ENCODE measurements around the gene ZNHIT2. TPM values are rescaled to one million over a fixed set of nuclear protein-coding genes. Genes with fewer than 3 reads are reported as not detected.

Gene ZNHIT2
- total and polyA plus RNA-seq, 10 of the 15 experiments (the other 5 are each of a cell fraction or from before 2014, with no cell fraction given), result 0.24 to 20.4 (median 15.5) TPM; not detected in 1

- TSS peak; percentile 83 for BruUV-seq (replicated peaks)
- H3K27ac ChIP-seq (ENCODE audit: control insufficient read depth, insufficient read depth), result peak within 1 kb of the TSS; percentile 80
- ChIA-PET SMC1A (ENCODE audit: uncharacterized antibody, unreplicated experiment) (interaction anchor here (0.8 to 3.5 kb wide), 10 partner anchors 9 to 318 kb away, joined by 3 to 15 read pairs (median 6); partner anchors contain the start of genes ARL2, BATF2, CAPN1 and SNX15), RAD21 (ENCODE audit: unreplicated experiment) (interaction anchor here (0.7 to 3.3 kb wide), 13 partner anchors 9 to 343 kb away, joined by 3 to 34 read pairs (median 4); partner anchors contain the start of genes ARL2, CAPN1, SAC3D1 and SF1), POLR2A (interaction anchor here (0.5 to 3.1 kb wide), 25 partner anchors 9 to 806 kb away, joined by 3 to 31 read pairs (median 4); partner anchors contain the start of genes ARL2, CAPN1, CDC42BPG and DPF2), CTCF (interaction anchor here (0.5 to 3.1 kb wide), 21 partner anchors 9 to 334 kb away, joined by 3 to 40 read pairs (median 3); partner anchors contain the start of genes ARL2, CAPN1, POLA2 and SYVN1)
- intact Hi-C loops (cut with micrococcal nuclease; ENCODE audit: unreplicated experiment) (no loop called here), in situ Hi-C loops (cut with MboI) (no loop called here)
- peak; percentile 99 for FAIRE-seq
- peaks cover 17% of the 10 kb centered on the region for H3K4me1 ChIP-seq (ENCODE audit: control insufficient read depth, insufficient read depth, low read length)
- no peaks in the 10 kb centered on the region for H4K20me1 ChIP-seq (ENCODE audit: control insufficient read depth, insufficient read depth)
- no peaks in the 10 kb centered on the region for H3K9me3 ChIP-seq (replicated peaks; ENCODE audit: control insufficient read depth, insufficient read depth, low read length)
- under 1% methylated on average over 64 of the region's 64 CpGs for WGBS (ENCODE audit: insufficient coverage, insufficient replicate concordance, low lambda C conversion rate, missing lambda C conversion rate)
- peak within 1 kb of the TSS; percentile 97 for H3K9ac ChIP-seq (ENCODE audit: control insufficient read depth, insufficient read depth, low read length)
- H3K4me3 ChIP-seq, result peak within 1 kb of the TSS; percentile 85
- peak within 1 kb of the TSS; percentile 79 for H3K4me2 ChIP-seq (ENCODE audit: control insufficient read depth, insufficient read depth)
- peaks cover 15 to 38% of the 10 kb centered on the region in 2 experiments for H3K36me3 ChIP-seq (ENCODE audit: control insufficient read depth in 2 of 2, insufficient read depth in 2 of 2, low read length in 1 of 2)
- no peaks in the 10 kb centered on the region for H3K27me3 ChIP-seq (replicated peaks in 1 of 2; ENCODE audit: control insufficient read depth in 2 of 2, insufficient read depth in 2 of 2, low read length in 1 of 2)
- DNase-seq (ENCODE audit: low read depth, low spot score), result peak; percentile 95
- H2AFZ ChIP-seq (ENCODE audit: control insufficient read depth, low read depth, low read length), result peak within 1 kb of the TSS; percentile 74
- ATAC-seq, result peak; percentile 90
- peaks cover 43% of the 10 kb centered on the region for H3K79me2 ChIP-seq (ENCODE audit: control insufficient read depth, insufficient read depth, low read length)
- TF ChIP-seq RELB (IDR thresholded peaks at IDR 0.05; ENCODE audit: low read depth), result peak; percentile 91
- TF ChIP-seq HCFC1 (IDR thresholded peaks at IDR 0.05; ENCODE audit: low read length), result peak; percentile 75
- TF ChIP-seq KDM1A (IDR thresholded peaks at IDR 0.05; ENCODE audit: borderline replicate concordance), result no peak
- peak; percentile 44; the same call in 1 of the 2 replicates for TF ChIP-seq ZBTB40 (IDR thresholded peaks at IDR 0.05; ENCODE audit: borderline replicate concordance)
- peak in 1 of 2 experiments; percentile 48; a peak in 1 of 3 replicates for TF ChIP-seq EGR1 (IDR thresholded peaks at IDR 0.05; ENCODE audit: borderline replicate concordance in 1 of 2, low read depth in 2 of 2, low read length in 2 of 2)
- no peak for TF ChIP-seq USF2 (IDR thresholded peaks at IDR 0.05; ENCODE audit: borderline replicate concordance, low read depth, low read length)
- no peak for TF ChIP-seq CBX5 (IDR thresholded peaks at IDR 0.05; ENCODE audit: low read depth)
- no peak for TF ChIP-seq SMAD1 (IDR thresholded peaks at IDR 0.05; ENCODE audit: low read depth, partially characterized antibody)
- peak; percentile 16 for TF ChIP-seq KLF5 (IDR thresholded peaks at IDR 0.05; ENCODE audit: partially characterized antibody)
- 0 out of 2 replicates have a peak, but pooled peaks have one; percentile 34 for TF ChIP-seq TCF12 (IDR thresholded peaks at IDR 0.05; ENCODE audit: low read depth, low read length)
- no peak for TF ChIP-seq STAT3 (IDR thresholded peaks at IDR 0.05; ENCODE audit: low read depth, low read length)
- TF ChIP-seq PBX3 (IDR thresholded peaks at IDR 0.05; ENCODE audit: insufficient replicate concordance, low read depth, low read length), result no peak
- peak; percentile 84 for TF ChIP-seq PML (IDR thresholded peaks at IDR 0.05; ENCODE audit: low read length)
- no peak for TF ChIP-seq ZNF24 (IDR thresholded peaks at IDR 0.05)
These were observed 4.6 kb upstream of the ZNHIT2 start, which contains the start of the genes FAU and MRPL49 for GRCh38 chr11:65121865-65122696. Gene FAU (minus strand): TSS chr11:65122134. CDS start chr11:65121813, 321 bp downstream. Gene MRPL49 (plus strand): TSS chr11:65122321. CDS start chr11:65122347, 26 bp downstream.

Data from GM12878 (cell line).